ENCODE results near the gene UBE2D1.
A peak's percentile ranks its signal among the peaks of the same experiment; 100 is the strongest.
"Not testable (repeated sequence)": the region's sequence is repeated elsewhere in the genome, so short reads cannot be mapped to it uniquely, and the experiment has no call there.

The UBE2D1 gene

DNA sequence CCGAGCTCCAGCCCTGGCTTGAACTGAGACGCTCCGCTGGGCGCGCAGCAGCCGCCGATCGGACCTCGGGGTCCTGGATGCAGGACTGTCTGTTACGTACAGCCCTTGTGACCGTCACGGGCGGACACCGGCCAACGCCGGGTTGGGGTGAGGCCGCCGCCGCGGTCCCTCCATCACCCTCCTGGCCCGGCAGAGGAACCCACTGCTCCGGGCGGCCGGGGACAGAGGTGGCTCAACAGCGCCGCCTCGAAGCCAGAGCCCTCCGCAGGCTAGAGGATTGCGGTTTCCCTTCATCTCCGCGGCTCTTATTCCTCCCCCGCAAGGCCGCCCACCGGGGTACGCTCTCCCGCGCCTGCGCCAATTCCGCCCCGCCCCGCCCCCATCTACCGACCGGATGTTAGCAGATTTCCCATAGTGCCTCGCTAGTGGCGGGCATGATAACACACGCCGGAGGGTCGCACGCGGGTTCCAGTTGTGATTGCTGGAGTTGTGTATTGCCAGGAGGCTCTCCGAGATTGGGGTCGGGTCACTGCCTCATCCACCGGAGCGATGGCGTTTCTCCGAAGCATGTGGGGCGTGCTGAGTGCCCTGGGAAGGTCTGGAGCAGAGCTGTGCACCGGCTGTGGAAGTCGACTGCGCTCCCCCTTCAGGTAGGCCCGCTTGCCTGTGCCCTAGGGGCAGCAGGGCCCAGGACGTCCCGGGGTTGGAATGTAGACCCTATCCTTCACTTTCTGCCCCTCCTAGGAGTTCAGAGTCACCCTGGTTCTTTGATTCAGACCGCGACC is 50.4 kb downstream of the UBE2D1 start, which contains the start of gene TFAM:
Gene TFAM, plus strand, starts transcription at position 412 of the 785 bp plus-strand sequence. Its CDS starts 138 bp downstream, at position 550.
- DNase-seq: peak; percentile 94

DNA sequence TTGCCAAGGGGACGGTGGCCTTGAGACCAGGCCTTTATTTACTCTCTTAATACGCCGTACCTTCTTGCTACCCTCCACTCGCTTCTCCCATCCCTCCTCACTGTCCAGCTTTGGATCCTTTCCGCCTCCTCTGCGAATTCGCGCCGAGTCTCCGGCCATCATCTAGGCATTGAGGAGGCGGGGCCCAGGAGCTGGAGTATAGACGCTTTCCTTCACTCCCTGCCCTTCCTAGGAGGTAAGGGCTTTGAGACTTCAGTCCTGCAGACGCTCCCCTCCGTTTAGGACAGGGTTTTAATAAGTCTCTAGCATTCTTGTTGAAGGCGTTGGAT is 50.9 kb downstream of the UBE2D1 start:
- DNase-seq: no peak

DNA sequence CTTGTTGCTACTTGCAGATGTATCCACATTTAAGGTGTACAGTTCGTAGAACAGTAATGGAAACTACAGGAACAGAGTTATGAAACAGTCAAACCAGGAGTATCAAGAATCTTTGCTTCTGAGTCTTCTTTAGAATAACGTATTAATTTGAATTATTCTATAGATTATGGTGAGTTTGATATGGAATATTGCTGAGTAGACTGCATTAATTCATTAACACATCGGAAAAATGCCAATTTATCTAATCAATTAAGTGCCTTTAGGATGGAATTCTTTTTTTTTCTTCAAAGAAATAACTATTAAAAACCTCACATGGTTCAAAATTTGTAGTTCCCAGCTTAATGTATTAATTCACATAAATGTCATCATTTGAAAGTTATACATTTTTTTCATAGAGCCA is 54.2 kb downstream of the UBE2D1 start:
- DNase-seq: no peak

DNA sequence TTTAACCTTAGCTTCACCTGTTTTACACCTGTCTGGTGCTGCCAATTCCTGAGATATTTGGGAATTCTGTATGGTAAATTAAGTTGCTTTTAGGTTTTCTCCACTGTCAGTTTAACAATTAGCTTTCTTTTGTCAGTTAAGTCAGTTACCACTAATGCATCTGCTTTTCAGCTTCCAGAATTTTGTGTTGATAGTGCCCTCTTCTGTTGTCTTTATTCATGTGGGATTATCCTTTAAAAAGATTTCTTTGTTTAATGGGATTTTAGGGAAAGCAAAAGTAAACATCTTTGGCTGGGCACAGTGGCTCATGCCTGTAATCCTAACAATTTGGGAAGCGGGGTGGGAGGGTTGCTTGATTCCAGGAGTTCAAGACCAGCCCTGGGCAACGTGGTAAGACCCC is 58.5 kb downstream of the UBE2D1 start:
- no peak for DNase-seq

DNA sequence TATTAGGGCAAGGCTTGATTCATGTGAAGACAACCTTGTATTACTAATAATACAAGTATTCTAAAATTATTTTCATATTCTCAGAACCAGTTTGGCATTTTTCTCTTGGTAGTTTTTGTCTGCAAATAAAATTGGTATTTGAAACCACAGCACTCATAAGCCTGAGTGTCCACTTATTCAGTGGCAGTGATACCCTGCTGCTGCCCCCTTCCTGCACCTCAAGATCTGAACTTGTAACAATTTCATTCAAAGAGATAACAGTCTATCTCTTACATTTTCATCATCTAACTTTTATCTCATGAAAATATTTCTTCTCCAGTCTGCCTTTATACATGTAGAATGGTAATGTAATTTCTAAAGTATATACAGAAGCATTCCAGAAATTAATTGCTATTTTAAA is 59.7 kb downstream of the UBE2D1 start:
- DNase-seq: no peak

DNA sequence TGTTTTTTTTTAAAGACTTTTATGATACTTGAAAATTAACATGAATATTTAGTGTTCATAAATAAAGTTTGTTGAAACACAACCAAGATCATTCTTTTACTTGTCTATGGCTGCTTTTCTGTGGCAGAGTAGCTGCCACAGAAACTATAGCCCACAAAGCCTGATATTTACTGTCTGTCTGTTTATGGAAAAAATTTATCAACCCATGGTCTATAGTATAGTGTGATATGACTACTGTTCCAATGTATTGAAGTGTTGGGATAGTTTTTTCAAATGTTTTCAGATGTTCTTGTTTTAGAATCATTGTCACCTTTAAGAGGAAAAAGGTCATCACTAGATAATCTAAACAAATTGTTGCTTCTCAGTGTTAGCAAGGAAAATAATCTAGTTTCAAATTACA is 61.3 kb downstream of the UBE2D1 start:
- DNase-seq: no peak

DNA sequence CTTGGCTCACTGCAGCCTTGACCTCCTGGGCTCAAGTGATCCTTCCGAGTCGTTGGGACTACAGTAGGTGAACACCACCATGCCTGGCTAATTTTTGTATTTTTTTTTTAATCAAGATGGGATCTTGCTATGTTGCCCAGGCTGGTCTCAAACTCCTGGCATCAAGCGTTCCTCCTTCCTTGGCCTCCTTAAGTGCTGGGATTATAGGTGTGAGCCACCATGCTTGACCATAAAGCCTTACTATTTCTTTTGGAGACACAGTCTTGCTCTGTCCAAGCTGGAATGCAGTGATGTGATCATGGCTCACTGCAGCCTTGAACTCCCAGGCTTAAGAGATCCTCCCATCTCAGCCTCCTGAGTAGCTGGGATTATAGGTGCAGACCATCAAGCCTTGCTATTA is 63.0 kb downstream of the UBE2D1 start:
- DNase-seq: no peak

DNA sequence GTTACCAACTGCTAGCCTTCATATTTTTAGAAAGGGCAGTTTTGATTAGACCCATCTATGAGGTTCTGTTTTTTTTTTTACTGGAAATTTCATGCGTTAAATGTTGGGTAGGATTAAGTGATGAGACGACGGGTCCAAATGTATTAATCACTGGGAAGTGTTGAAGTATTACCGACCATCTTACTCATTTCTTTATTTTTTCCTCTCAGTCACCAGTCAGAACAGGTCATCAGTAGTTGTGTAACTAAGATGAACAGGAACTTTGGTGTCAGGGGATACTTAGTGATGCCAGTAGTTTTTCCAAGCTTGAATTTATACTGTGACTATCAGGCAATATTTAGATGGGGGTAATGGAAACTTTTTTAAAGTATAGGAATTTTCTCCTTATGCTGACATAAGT is 64.6 kb downstream of the UBE2D1 start:
- no peak for DNase-seq

DNA sequence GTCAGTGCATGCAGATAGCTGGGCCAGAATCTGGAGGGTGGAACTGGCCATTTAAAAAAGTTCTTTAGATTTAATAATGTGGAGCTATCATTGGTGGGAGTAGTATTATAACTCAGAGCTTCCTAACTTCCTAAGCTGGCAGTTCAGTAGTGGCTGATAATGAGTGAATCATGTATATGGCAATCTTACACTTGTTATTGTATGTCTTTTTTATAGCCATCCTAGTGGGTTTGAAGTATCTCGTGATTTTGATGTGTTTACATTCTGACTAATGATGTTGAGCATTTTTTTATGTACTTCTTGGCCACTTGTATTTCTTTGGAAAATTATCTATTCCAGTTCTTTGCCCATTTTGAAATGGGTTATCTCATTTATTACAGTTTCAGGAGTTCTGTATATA is 65.8 kb downstream of the UBE2D1 start:
- no peak for DNase-seq

DNA sequence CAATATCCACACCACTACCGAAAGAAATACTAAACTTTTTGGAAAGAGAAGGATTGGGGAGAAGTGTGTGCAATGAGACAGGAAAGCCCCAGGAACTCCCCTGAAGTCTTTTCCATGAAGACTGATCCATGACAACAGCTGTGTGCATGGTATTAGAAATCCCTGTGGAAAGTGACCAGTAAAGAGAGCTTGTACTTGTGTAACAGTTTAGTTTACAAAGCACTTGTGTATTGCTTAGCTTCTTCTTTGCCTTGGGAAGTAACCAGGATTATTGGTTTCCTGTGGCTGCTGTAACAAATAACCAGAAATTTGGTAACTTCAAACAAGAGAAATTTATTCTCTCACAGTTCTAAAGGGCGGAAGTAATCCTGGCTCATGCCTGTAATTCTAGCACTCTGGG is 69.2 kb downstream of the UBE2D1 start:
- no peak for DNase-seq

DNA sequence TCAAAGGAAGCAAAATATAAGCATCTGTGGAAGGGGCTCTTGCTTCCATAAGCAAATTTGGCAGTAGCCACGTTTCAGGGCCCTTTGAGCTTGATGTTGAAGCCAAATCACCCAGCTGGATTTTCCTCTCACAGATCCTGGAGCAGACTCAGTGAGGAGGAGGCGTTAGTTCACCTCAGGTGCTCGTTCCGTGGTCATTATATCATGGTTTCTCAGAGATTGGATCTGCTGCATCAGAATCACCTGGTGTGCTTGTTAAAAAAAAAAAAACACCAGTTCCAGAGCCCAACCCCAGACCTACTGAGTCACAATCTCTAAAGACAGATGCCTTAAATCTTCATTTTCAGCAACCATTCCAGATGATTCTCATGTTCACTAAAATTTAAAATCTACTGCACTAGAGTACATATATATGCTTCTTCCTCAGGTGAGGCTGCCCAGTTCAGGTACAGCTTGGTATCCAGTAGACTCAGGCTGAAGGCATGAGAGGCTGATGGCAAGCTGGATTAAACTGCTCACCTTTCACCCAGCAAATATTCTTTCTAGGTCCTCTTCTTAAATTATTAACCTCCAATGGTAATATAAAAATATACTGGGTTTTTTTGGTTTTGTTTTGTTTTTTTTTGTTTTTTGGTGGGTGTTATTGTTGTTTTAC is 75.3 kb downstream of the UBE2D1 start:
- DNase-seq: no peak

DNA sequence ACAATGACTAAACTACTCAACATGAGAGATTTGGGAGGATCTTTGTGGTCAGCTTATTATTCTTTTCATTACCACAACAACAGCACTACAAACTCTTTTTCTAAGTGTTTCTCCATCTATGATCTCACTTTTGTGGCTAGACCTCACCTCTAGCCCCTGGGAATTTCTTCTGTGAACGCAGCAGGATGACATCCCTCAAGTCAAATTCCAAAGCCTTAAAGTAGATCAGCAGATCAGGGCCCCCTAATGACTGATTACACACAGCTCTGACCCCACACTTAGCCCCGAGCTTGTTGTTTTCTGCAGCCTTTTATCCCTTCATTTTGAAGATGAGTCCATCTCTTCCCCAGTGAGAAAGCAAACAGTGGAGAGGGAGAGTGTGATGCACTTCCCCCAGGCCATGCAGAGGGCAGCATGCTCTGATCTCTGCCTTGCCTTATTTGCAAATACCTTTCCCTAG is 77.7 kb downstream of the UBE2D1 start:
- no peak for DNase-seq

DNA sequence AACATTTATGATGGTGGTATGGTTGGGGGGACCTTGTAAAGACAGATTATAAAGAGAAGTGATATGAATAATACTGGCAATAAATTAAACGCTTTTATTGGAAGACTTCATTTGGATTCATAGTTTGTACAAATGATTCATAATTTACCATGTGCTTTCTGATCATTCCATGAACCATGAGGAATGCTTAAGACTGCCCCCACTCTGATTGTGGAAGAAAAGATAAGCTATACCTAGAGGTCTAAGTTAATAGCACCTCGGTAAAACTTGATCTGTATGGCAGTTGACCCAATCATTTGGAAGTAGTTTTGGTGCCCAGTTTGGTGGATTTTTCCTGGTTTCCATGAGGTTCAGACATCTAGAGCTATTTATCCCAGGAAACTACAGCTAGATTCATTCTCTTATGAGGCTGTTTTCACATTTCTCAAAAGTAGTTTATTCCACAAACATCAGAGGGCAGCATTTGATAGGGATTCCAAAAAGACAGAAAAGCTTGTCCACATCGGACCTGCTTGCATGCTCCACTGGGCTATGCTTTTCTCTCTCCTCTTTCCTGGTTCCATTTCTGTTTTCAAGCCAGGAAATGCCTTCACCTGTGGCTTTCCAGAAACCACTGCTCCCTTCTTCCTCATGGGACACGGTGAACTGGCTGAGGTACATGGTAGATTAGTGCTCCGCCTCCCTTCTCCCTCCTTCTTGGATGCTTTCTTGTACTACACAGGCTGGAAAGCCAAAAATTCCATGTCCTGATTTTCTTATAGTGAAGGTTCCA is 79.7 kb downstream of the UBE2D1 start:
- no peak for DNase-seq

DNA sequence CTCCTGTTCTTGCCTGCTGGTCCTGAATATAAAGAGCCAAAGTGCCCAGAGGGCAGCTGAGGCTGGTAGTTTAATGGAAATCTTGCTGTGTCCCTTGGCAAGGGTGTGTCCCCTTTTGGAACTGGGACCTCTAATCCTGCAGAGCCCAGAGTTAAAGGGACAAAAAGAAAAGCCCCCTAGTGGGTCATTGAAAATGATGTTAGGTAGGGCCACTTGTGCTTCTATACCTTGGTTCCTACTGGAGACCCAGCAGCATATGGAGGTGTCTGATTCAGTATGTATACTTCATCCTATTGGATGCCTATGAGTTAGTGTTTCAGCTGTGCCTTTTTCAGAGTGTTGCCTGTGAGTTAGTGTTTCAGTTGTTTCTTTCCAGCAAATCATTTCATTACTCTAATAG is 81.0 kb downstream of the UBE2D1 start:
- DNase-seq: no peak

DNA sequence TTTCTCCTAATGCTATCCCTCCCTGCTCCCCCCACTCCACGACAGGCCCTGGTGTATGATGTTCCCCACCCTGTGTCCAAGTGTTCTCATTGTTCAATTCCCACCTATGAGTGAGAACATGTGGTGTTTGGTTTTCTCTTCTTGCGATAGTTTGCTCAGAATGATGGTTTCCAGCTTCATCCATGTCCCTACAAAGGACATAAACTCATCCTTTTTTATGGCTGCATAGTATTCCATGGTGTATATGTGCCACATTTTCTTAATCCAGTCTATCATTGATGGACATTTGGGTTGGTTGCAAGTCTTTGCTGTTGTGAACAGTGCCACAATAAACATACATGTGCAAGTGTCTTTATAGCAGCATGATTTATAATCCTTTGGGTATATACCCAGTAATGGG is 83.1 kb downstream of the UBE2D1 start:
- not testable (repeated sequence) for DNase-seq

Measured in activated effector memory CD4-positive, alpha-beta T cell treated with Interleukin-2 at 50 U/mL for 16 hours (primary cell).